Panc1 (cell line): ENCODE measurements around the gene PLEKHA1. TPM values are rescaled to one million over a fixed set of nuclear protein-coding genes. Genes with fewer than 3 reads are reported as not detected.
A peak's percentile ranks its signal among the peaks of the same experiment; 100 is the strongest.

Experiments
- ATAC-seq: fragments of 200-7000 bp; cut with Tn5 transposase; 2 replicates; pipeline ENCODE4 v1.9.1; 2020; ENCODE audit warnings: mild to moderate bottlenecking, moderate library complexity
- BruUV-seq: library from RNA; stranded (reverse); fragments of 400-500 nt; replicated peaks from 2 replicates; lab custom pipeline; 2021; lab: Mats Ljungman, UMichigan
- CTCF ChIA-PET: fragments of 300-600 bp; sonication (Branson Sonifier 250); formaldehyde crosslinking; loops from one replicate; lab custom pipeline; 2022; ENCODE audit warnings: antibody characterized with exemption; lab: Charles Lee
- POLR2A ChIA-PET: fragments of 300-600 bp; sonication (Branson Sonifier 250); formaldehyde crosslinking; loops from one replicate; lab custom pipeline; 2022; ENCODE audit warnings: antibody characterized with exemption; lab: Charles Lee
- DNase-seq: peaks from one replicate; pipeline ENCODE4 v3.0.0-alpha.2; 2010; ENCODE audit warnings: low read depth, low spot score
- H3K27ac ChIP-seq: 2 replicates; pipeline ENCODE4 v1.5.1; 2011; ENCODE audit warnings: mild to moderate bottlenecking, low read length, inconsistent platforms
- H3K27me3 ChIP-seq: fragments of 200-500 bp; sonication (Bioruptor generic); 2 replicates; pipeline ENCODE4 v1.6.0; 2014; ENCODE audit warnings: low read length, inconsistent platforms; ENCODE audit not compliant: control insufficient read depth, insufficient read depth
- H3K36me3 ChIP-seq: fragments of 200-500 bp; sonication (Bioruptor generic); 2 replicates; pipeline ENCODE4 v1.5.1; 2014; ENCODE audit warnings: inconsistent platforms, mild to moderate bottlenecking, low read length, moderate library complexity; ENCODE audit not compliant: control insufficient read depth, insufficient read depth
- H3K4me1 ChIP-seq: 2 replicates; pipeline ENCODE4 v1.5.1; 2011; ENCODE audit warnings: inconsistent platforms, mild to moderate bottlenecking, low read length, moderate library complexity; ENCODE audit not compliant: control insufficient read depth, insufficient read depth
- H3K4me3 ChIP-seq, 2 experiments: 2 replicates each; pipeline ENCODE4 v1.5.1; 2011 to 2012; ENCODE audit warnings: low read depth in 2 of 2, low read length in 2 of 2, mild to moderate bottlenecking in 2 of 2, inconsistent platforms in 1 of 2, moderate library complexity in 1 of 2
- H3K9me3 ChIP-seq: fragments of 200-500 bp; sonication (Bioruptor generic); 2 replicates; pipeline ENCODE4 v1.5.1; 2014; ENCODE audit warnings: low read depth, mild to moderate bottlenecking, inconsistent platforms, low read length, moderate library complexity; ENCODE audit not compliant: control insufficient read depth, insufficient read depth
- POLR2AphosphoS5 ChIP-seq: IDR thresholded peaks from 2 replicates; pipeline ENCODE4 v1.6.1; 2012; ENCODE audit warnings: mild to moderate bottlenecking, low read depth, low read length, moderate library complexity
- SIN3A ChIP-seq: IDR thresholded peaks from 2 replicates; pipeline ENCODE4 v1.6.1; 2012; ENCODE audit warnings: low read depth, mild to moderate bottlenecking, low read length, moderate library complexity, borderline replicate concordance; ENCODE audit not compliant: insufficient read depth
- in situ Hi-C: cut with HindIII; loops from 2 replicates; pipeline ENCODE4 v1.10.0; 2016; ENCODE audit warnings: low sequenced_read_pairs, low pct_unique_long_range_greater_than_20kb
- intact Hi-C: fragments of 100-400 bp; cut with micrococcal nuclease; formaldehyde crosslinking; loops from one replicate; pipeline ENCODE4 v1.10.0; 2022; ENCODE audit not compliant: unreplicated experiment
- total RNA-seq: library from RNA; stranded (reverse); gene quantifications from one replicate; pipeline ENCODE4 v1.2.1, GENCODE V29; 2021; ENCODE audit not compliant: unreplicated experiment
- TF ChIP-seq, protein P1 (sequence below): fragments of 450-650 bp; IDR thresholded peaks from 2 replicates; pipeline ENCODE4 v1.5.1; 2017; ENCODE audit warnings: mild to moderate bottlenecking
- TF ChIP-seq, protein P2 (sequence below), 2 experiments: IDR thresholded peaks; 2 replicates each; pipeline ENCODE4 v1.6.1; 2011 to 2012; ENCODE audit warnings: low read depth in 2 of 2, control low read depth in 1 of 2, low read length in 1 of 2, mild to moderate bottlenecking in 1 of 2, moderate library complexity in 1 of 2; ENCODE audit not compliant: insufficient read depth in 1 of 2

Gene PLEKHA1
- total RNA-seq, 1 experiment from 2014 or later: 95.5 TPM

DNA sequence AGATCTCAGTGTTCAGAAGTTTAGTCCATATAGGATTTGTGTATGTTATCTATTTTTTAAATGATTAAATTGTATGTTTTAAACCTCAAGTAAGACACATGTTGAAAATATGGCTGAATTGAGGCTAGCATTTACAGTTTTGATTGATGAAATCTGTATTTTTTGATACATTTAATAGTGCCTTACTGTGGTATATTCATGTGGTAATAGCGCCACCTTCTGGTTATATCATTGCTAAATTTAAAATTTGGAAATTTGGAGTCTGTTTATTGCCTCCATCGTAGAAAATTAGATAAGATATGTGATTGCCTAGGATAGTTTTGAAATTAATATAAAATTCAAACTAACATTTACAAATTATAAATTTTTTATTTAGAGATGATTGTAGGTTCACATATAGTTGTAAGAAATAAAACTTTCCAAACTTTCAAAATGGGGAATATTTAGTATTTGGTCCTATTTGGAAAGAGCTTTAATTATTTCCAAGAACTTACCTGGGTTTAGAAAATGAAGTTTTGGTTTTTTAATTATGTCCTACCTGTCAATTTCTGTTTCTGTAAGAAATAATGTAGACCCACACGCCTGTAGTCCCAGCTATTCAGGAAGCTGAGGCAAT, 60.8 kb downstream of the PLEKHA1 start:
- BruUV-seq: no TSS peak
- peaks cover 13% of the 10 kb centered on the region for H3K36me3 ChIP-seq
- H3K27ac ChIP-seq: no peak overlapping the region
- DNase-seq (peak; percentile 18), ATAC-seq (peak; percentile 78)
- in situ Hi-C loops (no loop called here), intact Hi-C loops (loop anchor here (1.0 kb wide), 1 partner anchor 136 kb away; no protein-coding TSS in a partner anchor)
- ChIA-PET CTCF (interaction anchor here (0.5 to 3.9 kb wide), 7 partner anchors 10 to 203 kb away, joined by 3 to 28 read pairs (median 3); no protein-coding TSS in a partner anchor), POLR2A (no interaction called here)
- no peaks in the 10 kb centered on the region for H3K4me1 ChIP-seq
- TF ChIP-seq POLR2AphosphoS5 (no peak), SIN3A (no peak)
- TF ChIP-seq, protein P1, sequence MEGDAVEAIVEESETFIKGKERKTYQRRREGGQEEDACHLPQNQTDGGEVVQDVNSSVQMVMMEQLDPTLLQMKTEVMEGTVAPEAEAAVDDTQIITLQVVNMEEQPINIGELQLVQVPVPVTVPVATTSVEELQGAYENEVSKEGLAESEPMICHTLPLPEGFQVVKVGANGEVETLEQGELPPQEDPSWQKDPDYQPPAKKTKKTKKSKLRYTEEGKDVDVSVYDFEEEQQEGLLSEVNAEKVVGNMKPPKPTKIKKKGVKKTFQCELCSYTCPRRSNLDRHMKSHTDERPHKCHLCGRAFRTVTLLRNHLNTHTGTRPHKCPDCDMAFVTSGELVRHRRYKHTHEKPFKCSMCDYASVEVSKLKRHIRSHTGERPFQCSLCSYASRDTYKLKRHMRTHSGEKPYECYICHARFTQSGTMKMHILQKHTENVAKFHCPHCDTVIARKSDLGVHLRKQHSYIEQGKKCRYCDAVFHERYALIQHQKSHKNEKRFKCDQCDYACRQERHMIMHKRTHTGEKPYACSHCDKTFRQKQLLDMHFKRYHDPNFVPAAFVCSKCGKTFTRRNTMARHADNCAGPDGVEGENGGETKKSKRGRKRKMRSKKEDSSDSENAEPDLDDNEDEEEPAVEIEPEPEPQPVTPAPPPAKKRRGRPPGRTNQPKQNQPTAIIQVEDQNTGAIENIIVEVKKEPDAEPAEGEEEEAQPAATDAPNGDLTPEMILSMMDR: peak; percentile 66; the same call in 1 of the 2 replicates
- H3K4me3 ChIP-seq: no peak overlapping the region
- H3K27me3 ChIP-seq: no peaks in the 10 kb centered on the region
- H3K9me3 ChIP-seq: no peaks in the 10 kb centered on the region

DNA sequence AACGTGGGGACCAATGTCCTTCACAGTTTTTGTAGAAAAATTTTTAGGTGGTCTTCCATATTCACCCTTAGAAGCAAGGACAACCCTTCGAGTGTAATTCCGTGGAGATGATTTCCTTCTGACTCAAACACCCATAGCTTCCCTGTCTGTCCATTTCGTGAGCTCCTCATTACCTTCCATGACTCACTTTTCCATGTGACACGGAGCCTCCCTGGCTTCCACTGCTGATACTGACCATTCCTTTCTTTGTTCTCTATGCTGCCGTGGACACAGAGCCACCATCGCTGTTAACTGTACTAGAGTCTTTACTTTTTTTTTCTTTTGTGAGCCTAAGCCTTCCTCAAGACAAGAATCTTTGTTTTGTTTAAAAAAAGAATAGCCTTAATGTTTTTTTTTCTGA, 67.5 kb downstream of the PLEKHA1 start:
- ChIA-PET POLR2A (no interaction called here), CTCF (no interaction called here)
- no peak overlapping the region for H3K27ac ChIP-seq
- H3K36me3 ChIP-seq: no peaks in the 10 kb centered on the region
- DNase-seq (peak; percentile 30), ATAC-seq (peak; percentile 79)
- no peak overlapping the region for H3K4me3 ChIP-seq
- intact Hi-C loops (no loop called here), in situ Hi-C loops (no loop called here)
- H3K9me3 ChIP-seq: no peaks in the 10 kb centered on the region
- TF ChIP-seq, protein P2, sequence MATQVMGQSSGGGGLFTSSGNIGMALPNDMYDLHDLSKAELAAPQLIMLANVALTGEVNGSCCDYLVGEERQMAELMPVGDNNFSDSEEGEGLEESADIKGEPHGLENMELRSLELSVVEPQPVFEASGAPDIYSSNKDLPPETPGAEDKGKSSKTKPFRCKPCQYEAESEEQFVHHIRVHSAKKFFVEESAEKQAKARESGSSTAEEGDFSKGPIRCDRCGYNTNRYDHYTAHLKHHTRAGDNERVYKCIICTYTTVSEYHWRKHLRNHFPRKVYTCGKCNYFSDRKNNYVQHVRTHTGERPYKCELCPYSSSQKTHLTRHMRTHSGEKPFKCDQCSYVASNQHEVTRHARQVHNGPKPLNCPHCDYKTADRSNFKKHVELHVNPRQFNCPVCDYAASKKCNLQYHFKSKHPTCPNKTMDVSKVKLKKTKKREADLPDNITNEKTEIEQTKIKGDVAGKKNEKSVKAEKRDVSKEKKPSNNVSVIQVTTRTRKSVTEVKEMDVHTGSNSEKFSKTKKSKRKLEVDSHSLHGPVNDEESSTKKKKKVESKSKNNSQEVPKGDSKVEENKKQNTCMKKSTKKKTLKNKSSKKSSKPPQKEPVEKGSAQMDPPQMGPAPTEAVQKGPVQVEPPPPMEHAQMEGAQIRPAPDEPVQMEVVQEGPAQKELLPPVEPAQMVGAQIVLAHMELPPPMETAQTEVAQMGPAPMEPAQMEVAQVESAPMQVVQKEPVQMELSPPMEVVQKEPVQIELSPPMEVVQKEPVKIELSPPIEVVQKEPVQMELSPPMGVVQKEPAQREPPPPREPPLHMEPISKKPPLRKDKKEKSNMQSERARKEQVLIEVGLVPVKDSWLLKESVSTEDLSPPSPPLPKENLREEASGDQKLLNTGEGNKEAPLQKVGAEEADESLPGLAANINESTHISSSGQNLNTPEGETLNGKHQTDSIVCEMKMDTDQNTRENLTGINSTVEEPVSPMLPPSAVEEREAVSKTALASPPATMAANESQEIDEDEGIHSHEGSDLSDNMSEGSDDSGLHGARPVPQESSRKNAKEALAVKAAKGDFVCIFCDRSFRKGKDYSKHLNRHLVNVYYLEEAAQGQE (IDR thresholded peaks at IDR 0.05; ENCODE audit: insufficient read depth in 1 of 2, low read depth in 2 of 2, low read length in 1 of 2): no peak
- TF ChIP-seq, protein P1: no peak
- peaks cover 7% of the 10 kb centered on the region; the same call in 1 of the 2 replicates for H3K4me1 ChIP-seq
- no TSS peak for BruUV-seq
- H3K27me3 ChIP-seq: no peaks in the 10 kb centered on the region
